Mesendoderm (in vitro differentiated cells): Measurements from ENCODE around the gene PSD.

ENCODE experiments used
- DNase-seq: peaks from one replicate; pipeline ENCODE4 v3.0.0; 2013
- H2AK5ac ChIP-seq: 2 replicates; pipeline ENCODE4 v1.6.1; 2013; ENCODE audit warnings: low read length, inconsistent platforms
- H2BK120ac ChIP-seq: 2 replicates; pipeline ENCODE4 v1.6.1; 2013; ENCODE audit warnings: low read depth, mild to moderate bottlenecking, low read length, moderate library complexity, mixed read lengths
- H2BK15ac ChIP-seq: replicated peaks from 2 replicates; pipeline ENCODE4 v1.6.1; 2013; ENCODE audit warnings: low read depth, mild to moderate bottlenecking, moderate library complexity
- H2BK5ac ChIP-seq: 2 replicates; pipeline ENCODE4 v1.6.1; 2013; ENCODE audit warnings: low read length, inconsistent platforms
- H3K18ac ChIP-seq: 2 replicates; pipeline ENCODE4 v1.6.1; 2013; ENCODE audit warnings: mild to moderate bottlenecking, low read length, mixed read lengths
- H3K23ac ChIP-seq: one replicate; pipeline ENCODE4 v1.6.1; 2013; ENCODE audit warnings: low read length
- H3K27ac ChIP-seq: 2 replicates; pipeline ENCODE4 v1.5.1; 2013; ENCODE audit warnings: low read depth, mild to moderate bottlenecking, inconsistent platforms, low read length, moderate library complexity
- H3K27me3 ChIP-seq: 2 replicates; pipeline ENCODE4 v1.6.1; 2013; ENCODE audit warnings: low read length, control low read depth, mild to moderate bottlenecking, inconsistent platforms; ENCODE audit not compliant: insufficient read depth, poor library complexity
- H3K36me3 ChIP-seq: 2 replicates; pipeline ENCODE4 v1.6.1; 2013; ENCODE audit warnings: low read length, inconsistent platforms; ENCODE audit not compliant: control insufficient read depth, insufficient read depth
- H3K4ac ChIP-seq: one replicate; pipeline ENCODE4 v1.6.1; 2013; ENCODE audit warnings: low read depth, mild to moderate bottlenecking, low read length, moderate library complexity
- H3K4me1 ChIP-seq: 2 replicates; pipeline ENCODE4 v1.6.1; 2013; ENCODE audit warnings: low read depth, low read length, inconsistent platforms; ENCODE audit not compliant: control insufficient read depth
- H3K4me2 ChIP-seq: 2 replicates; pipeline ENCODE4 v1.6.1; 2013; ENCODE audit warnings: low read length
- H3K4me3 ChIP-seq: 2 replicates; pipeline ENCODE4 v1.5.1; 2013; ENCODE audit warnings: mild to moderate bottlenecking, low read length
- H3K56ac ChIP-seq: one replicate; pipeline ENCODE4 v1.6.1; 2013; ENCODE audit warnings: low read length
- H3K79me1 ChIP-seq: 2 replicates; pipeline ENCODE4 v1.6.1; 2013; ENCODE audit warnings: low read length, inconsistent platforms
- H3K79me2 ChIP-seq: 2 replicates; pipeline ENCODE4 v1.6.1; 2013; ENCODE audit warnings: mild to moderate bottlenecking, low read length; ENCODE audit not compliant: control insufficient read depth, insufficient read depth
- H3K9ac ChIP-seq: 2 replicates; pipeline ENCODE4 v1.6.1; 2013; ENCODE audit warnings: low read length, inconsistent platforms
- H4K5ac ChIP-seq: one replicate; pipeline ENCODE4 v1.6.1; 2013; ENCODE audit warnings: low read length
- H4K8ac ChIP-seq: one replicate; pipeline ENCODE4 v1.6.1; 2013; ENCODE audit warnings: low read depth, mild to moderate bottlenecking, control low read depth, low read length, moderate library complexity
- WGBS: extraction: QIAGEN DNeasy Blood & Tissue Kit; methylation state at CpG from one replicate; pipeline ENCODE4 v1.1.7; 2013; ENCODE audit warnings: low lambda C conversion rate, missing lambda C conversion rate; ENCODE audit not compliant: insufficient coverage; ENCODE audit errors: extremely low coverage; 5-methylcytosine and 5-hydroxymethylcytosine counted together

PSD gene

GRCh38 chr10:102437515-102437914 lies 18.9 kb upstream of the PSD start:
- H2BK120ac ChIP-seq, result no peak overlapping the region
- H3K4me2 ChIP-seq, result no peak overlapping the region
- H3K9ac ChIP-seq, result no peak overlapping the region
- H3K79me1 ChIP-seq, result no peaks in the 10 kb centered on the region
- no peak for DNase-seq
- H2BK5ac ChIP-seq, result no peak overlapping the region
- WGBS, result no CpG with 5 or more reads among the region's 3 CpGs
- no peak overlapping the region for H3K4me3 ChIP-seq
- H3K27me3 ChIP-seq, result no peaks in the 10 kb centered on the region
- H3K36me3 ChIP-seq, result no peaks in the 10 kb centered on the region
- no peaks in the 10 kb centered on the region for H3K79me2 ChIP-seq
- no peak overlapping the region for H3K27ac ChIP-seq
- H3K4me1 ChIP-seq, result peaks cover 3% of the 10 kb centered on the region
- H3K23ac ChIP-seq, result no peak overlapping the region
- no peak overlapping the region for H2BK15ac ChIP-seq
- H4K8ac ChIP-seq, result no peak overlapping the region
- no peak overlapping the region for H2AK5ac ChIP-seq
- no peak overlapping the region for H3K18ac ChIP-seq
- no peak overlapping the region for H3K4ac ChIP-seq
- no peak overlapping the region for H3K56ac ChIP-seq
- no peak overlapping the region for H4K5ac ChIP-seq

DNA sequence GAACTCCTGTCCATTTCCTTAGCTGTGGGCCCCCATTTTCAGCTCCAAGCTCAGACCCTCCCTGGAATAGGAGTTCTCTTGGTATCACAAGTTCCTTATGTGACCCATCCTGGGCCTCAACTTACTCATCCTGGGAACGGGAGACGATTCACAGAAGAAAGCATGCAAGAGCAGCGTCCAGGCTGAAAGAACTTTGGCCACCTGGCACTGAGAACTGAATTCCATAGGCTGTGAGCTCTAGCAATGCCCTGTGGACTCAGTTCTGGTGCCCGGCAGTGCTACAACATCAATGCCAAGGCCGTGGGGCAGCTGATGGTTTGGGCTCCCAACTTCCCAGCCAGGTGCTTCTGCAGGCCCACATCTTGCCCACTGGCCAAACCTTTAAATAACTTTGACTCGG lies 17.7 kb upstream of the PSD start:
- Histone ChIP-seq H3K4me2 (no peak overlapping the region), H3K79me2 (no peaks in the 10 kb centered on the region), H3K56ac (no peak overlapping the region), H2BK5ac (no peak overlapping the region), H2BK15ac (no peak overlapping the region), H3K4me3 (no peak overlapping the region), H3K4ac (no peak overlapping the region), H3K9ac (no peak overlapping the region), H3K27ac (no peak overlapping the region), H4K8ac (no peak overlapping the region), H2BK120ac (no peak overlapping the region), H3K4me1 (peaks cover 3% of the 10 kb centered on the region), H3K79me1 (peaks cover 3% of the 10 kb centered on the region), H4K5ac (no peak overlapping the region), H3K23ac (no peak overlapping the region), H3K18ac (no peak overlapping the region), H3K36me3 (no peaks in the 10 kb centered on the region), H2AK5ac (no peak overlapping the region), H3K27me3 (no peaks in the 10 kb centered on the region)
- no CpG with 5 or more reads among the region's 6 CpGs for WGBS
- DNase-seq, result no peak

DNA sequence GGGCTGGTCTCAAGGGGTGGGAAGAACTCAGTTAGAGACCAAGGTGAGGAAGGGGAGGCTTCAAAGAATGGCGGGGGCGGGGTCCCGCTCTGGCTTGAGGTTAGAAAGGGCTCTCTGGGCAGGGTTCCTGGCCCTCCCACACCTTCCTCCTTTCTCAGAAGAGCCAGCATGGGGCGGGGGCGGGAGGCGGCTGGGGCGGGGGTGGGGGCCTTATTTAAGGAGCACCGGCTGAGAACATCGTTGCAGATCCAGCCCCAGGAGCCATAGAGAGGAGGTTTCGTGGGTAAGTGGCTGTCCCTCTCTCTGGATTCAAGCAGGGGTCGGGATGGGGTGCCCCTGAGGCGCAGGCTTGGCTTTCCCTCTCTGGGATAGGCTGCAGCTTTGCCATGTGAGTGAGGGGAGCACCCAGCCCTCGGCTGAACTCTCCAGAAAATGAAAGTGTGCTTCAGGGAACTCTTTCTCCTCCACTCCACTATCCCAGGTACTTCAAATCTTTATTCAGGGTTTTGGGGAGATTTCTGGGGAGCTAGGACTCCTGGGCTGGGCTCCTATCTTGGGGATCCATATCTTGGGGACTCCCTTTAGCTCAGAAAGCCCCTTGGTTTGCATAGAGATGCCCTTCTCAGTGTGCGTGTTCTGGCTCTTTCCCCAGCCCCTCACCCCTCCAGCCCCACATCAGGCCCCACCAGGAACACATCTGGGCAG lies 17.1 kb upstream of the PSD start:
- no peak overlapping the region for H2BK120ac ChIP-seq
- H4K5ac ChIP-seq, result no peak overlapping the region
- no peak for DNase-seq
- H3K27me3 ChIP-seq, result no peaks in the 10 kb centered on the region
- H3K4me3 ChIP-seq, result no peak overlapping the region
- no peak overlapping the region for H3K23ac ChIP-seq
- H2BK15ac ChIP-seq, result no peak overlapping the region
- H3K18ac ChIP-seq, result peak overlapping the region; percentile 20
- H3K36me3 ChIP-seq, result no peaks in the 10 kb centered on the region
- no peak overlapping the region for H2AK5ac ChIP-seq
- H3K4me2 ChIP-seq, result peak overlapping the region; percentile 56
- no peak overlapping the region for H3K27ac ChIP-seq
- H3K79me2 ChIP-seq, result no peaks in the 10 kb centered on the region
- peaks cover 3% of the 10 kb centered on the region for H3K4me1 ChIP-seq
- H3K56ac ChIP-seq, result peak overlapping the region; percentile 73
- peaks cover 3% of the 10 kb centered on the region for H3K79me1 ChIP-seq
- H2BK5ac ChIP-seq, result no peak overlapping the region
- H4K8ac ChIP-seq, result no peak overlapping the region
- WGBS, result no CpG with 5 or more reads among the region's 14 CpGs
- H3K9ac ChIP-seq, result peak overlapping the region; percentile 65
- H3K4ac ChIP-seq, result no peak overlapping the region

GRCh38 chr10:102435133-102435497 lies 16.5 kb upstream of the PSD start:
- DNase-seq, result no peak
- WGBS, result no CpG with 5 or more reads among the region's 5 CpGs

GRCh38 chr10:102434394-102435132 lies 16.0 kb upstream of the PSD start:
- no peak overlapping the region for H3K18ac ChIP-seq
- no peak overlapping the region for H2BK15ac ChIP-seq
- no peak overlapping the region for H3K27ac ChIP-seq
- peak overlapping the region; percentile 73 for H3K56ac ChIP-seq
- H3K79me2 ChIP-seq, result no peaks in the 10 kb centered on the region
- no peaks in the 10 kb centered on the region for H3K27me3 ChIP-seq
- H3K4me2 ChIP-seq, result no peak overlapping the region
- no peak overlapping the region for H4K5ac ChIP-seq
- WGBS, result no CpG with 5 or more reads among the region's 9 CpGs
- H2BK5ac ChIP-seq, result no peak overlapping the region
- no peak overlapping the region for H3K4ac ChIP-seq
- no peak overlapping the region for H2AK5ac ChIP-seq
- H3K4me1 ChIP-seq, result peaks cover 3% of the 10 kb centered on the region
- H3K79me1 ChIP-seq, result peaks cover 3% of the 10 kb centered on the region
- H3K23ac ChIP-seq, result no peak overlapping the region
- no peak overlapping the region for H3K4me3 ChIP-seq
- peak; percentile 49 for DNase-seq
- H3K36me3 ChIP-seq, result no peaks in the 10 kb centered on the region
- no peak overlapping the region for H4K8ac ChIP-seq
- H3K9ac ChIP-seq, result peak overlapping the region; percentile 65
- no peak overlapping the region for H2BK120ac ChIP-seq

More at GRCh38 chr10:102435133-102435497, 16.5 kb upstream of the PSD start:
- Histone ChIP-seq H4K8ac (no peak overlapping the region), H3K9ac (peak overlapping the region; percentile 65), H2BK120ac (no peak overlapping the region), H3K4ac (no peak overlapping the region), H3K27ac (no peak overlapping the region), H3K36me3 (no peaks in the 10 kb centered on the region), H2BK15ac (no peak overlapping the region), H4K5ac (no peak overlapping the region), H2BK5ac (no peak overlapping the region), H3K79me2 (no peaks in the 10 kb centered on the region), H3K79me1 (peaks cover 3% of the 10 kb centered on the region), H3K4me2 (peak overlapping the region; percentile 56), H3K56ac (peak overlapping the region; percentile 73), H3K27me3 (no peaks in the 10 kb centered on the region), H2AK5ac (no peak overlapping the region), H3K23ac (no peak overlapping the region), H3K4me1 (peaks cover 3% of the 10 kb centered on the region), H3K4me3 (no peak overlapping the region), H3K18ac (peak overlapping the region; percentile 20)
